SK-N-SH (cell line): ENCODE data around the gene LCP2.

Experiments used
- ELF1 ChIP-seq: IDR thresholded peaks from 2 replicates; pipeline ENCODE4 v1.4.0; 2012
- EZH2phosphoT487 ChIP-seq: fragments of 200-600 bp; sonication (generic); IDR thresholded peaks from 2 replicates; pipeline ENCODE4 v1.6.1; 2017; ENCODE audit warnings: low read depth, mixed run types, mild to moderate bottlenecking, antibody characterized with exemption, moderate library complexity, borderline replicate concordance
- FOXM1 ChIP-seq: IDR thresholded peaks from 2 replicates; pipeline ENCODE4 v1.4.0; 2012; ENCODE audit warnings: low read depth, mild to moderate bottlenecking
- GATA2 ChIP-seq: sonication (generic); formaldehyde crosslinking; IDR thresholded peaks from 2 replicates; pipeline ENCODE4 v1.5.0; 2020; ENCODE audit warnings: mild to moderate bottlenecking, missing genetic modification reagents
- POLR2AphosphoS5 ChIP-seq: IDR thresholded peaks from 2 replicates; pipeline ENCODE4 v1.6.1; 2012; ENCODE audit warnings: low read depth, low read length
- RCOR1 ChIP-seq: fragments of 150-350 bp; IDR thresholded peaks from 2 replicates; pipeline ENCODE4 v1.6.1; 2017; ENCODE audit warnings: antibody characterized with exemption, low read length
- RXRA ChIP-seq: IDR thresholded peaks from 2 replicates; pipeline ENCODE4 v1.4.0; 2012; ENCODE audit warnings: low read depth, mild to moderate bottlenecking, borderline replicate concordance
- SMC3 ChIP-seq: IDR thresholded peaks from 2 replicates; pipeline ENCODE4 v1.6.1; 2012; ENCODE audit warnings: low read depth, low read length, improper control_type of control experiment
- YY1 ChIP-seq: IDR thresholded peaks from 2 replicates; pipeline ENCODE4 v1.4.0; 2012; ENCODE audit warnings: low read depth, mild to moderate bottlenecking
- TF ChIP-seq, protein P1 (sequence below): fragments of 200-600 bp; sonication (generic); IDR thresholded peaks from 2 replicates; pipeline ENCODE4 v1.6.1; 2017; ENCODE audit warnings: antibody characterized with exemption, mild to moderate bottlenecking, moderate library complexity
- TF ChIP-seq, protein P2 (sequence below): fragments of 150-350 bp; IDR thresholded peaks from 2 replicates; pipeline ENCODE4 v1.6.1; 2017; ENCODE audit warnings: antibody characterized with exemption, low read length, low read depth, borderline replicate concordance
- TF ChIP-seq, protein P3 (sequence below): IDR thresholded peaks from 2 replicates; pipeline ENCODE4 v1.4.0; 2012; ENCODE audit warnings: low read depth, borderline replicate concordance
- TF ChIP-seq, protein P4 (sequence below): IDR thresholded peaks from 2 replicates; pipeline ENCODE4 v1.6.1; 2012; ENCODE audit warnings: mild to moderate bottlenecking, low read depth, low read length, moderate library complexity
- TF ChIP-seq, protein P5 (sequence below): IDR thresholded peaks from 2 replicates; pipeline ENCODE4 v1.4.0; 2012; ENCODE audit warnings: low read depth

DNA sequence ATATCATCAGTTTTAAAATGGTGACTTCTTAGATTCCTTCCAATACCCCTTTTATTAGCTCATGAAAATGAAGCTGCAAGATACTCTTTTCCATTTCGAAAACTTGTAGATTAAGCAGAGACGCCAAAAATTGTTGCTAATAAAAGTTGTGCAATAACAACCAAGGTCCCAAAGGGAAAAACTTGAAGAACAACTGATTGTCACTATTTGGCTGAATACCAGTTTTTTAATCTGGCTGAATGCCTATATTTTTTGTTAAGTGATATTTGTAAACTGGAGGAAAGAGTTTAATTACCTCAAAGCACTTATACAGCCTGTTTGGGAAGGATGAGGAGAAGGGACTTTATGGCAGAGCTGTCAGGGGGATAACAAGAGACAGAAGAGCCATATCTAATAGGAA, 50.2 kb downstream of the LCP2 start:
- TF ChIP-seq ELF1 (no peak), YY1 (no peak), EZH2phosphoT487 (no peak), RXRA (no peak), GATA2 (CRISPR knock-in tag) (no peak), SMC3 (no peak), RCOR1 (no peak), POLR2AphosphoS5 (no peak), FOXM1 (no peak)
- TF ChIP-seq, protein P1, sequence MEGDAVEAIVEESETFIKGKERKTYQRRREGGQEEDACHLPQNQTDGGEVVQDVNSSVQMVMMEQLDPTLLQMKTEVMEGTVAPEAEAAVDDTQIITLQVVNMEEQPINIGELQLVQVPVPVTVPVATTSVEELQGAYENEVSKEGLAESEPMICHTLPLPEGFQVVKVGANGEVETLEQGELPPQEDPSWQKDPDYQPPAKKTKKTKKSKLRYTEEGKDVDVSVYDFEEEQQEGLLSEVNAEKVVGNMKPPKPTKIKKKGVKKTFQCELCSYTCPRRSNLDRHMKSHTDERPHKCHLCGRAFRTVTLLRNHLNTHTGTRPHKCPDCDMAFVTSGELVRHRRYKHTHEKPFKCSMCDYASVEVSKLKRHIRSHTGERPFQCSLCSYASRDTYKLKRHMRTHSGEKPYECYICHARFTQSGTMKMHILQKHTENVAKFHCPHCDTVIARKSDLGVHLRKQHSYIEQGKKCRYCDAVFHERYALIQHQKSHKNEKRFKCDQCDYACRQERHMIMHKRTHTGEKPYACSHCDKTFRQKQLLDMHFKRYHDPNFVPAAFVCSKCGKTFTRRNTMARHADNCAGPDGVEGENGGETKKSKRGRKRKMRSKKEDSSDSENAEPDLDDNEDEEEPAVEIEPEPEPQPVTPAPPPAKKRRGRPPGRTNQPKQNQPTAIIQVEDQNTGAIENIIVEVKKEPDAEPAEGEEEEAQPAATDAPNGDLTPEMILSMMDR: no peak
- TF ChIP-seq, protein P2, sequence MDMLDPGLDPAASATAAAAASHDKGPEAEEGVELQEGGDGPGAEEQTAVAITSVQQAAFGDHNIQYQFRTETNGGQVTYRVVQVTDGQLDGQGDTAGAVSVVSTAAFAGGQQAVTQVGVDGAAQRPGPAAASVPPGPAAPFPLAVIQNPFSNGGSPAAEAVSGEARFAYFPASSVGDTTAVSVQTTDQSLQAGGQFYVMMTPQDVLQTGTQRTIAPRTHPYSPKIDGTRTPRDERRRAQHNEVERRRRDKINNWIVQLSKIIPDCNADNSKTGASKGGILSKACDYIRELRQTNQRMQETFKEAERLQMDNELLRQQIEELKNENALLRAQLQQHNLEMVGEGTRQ: no peak
- TF ChIP-seq, protein P3, sequence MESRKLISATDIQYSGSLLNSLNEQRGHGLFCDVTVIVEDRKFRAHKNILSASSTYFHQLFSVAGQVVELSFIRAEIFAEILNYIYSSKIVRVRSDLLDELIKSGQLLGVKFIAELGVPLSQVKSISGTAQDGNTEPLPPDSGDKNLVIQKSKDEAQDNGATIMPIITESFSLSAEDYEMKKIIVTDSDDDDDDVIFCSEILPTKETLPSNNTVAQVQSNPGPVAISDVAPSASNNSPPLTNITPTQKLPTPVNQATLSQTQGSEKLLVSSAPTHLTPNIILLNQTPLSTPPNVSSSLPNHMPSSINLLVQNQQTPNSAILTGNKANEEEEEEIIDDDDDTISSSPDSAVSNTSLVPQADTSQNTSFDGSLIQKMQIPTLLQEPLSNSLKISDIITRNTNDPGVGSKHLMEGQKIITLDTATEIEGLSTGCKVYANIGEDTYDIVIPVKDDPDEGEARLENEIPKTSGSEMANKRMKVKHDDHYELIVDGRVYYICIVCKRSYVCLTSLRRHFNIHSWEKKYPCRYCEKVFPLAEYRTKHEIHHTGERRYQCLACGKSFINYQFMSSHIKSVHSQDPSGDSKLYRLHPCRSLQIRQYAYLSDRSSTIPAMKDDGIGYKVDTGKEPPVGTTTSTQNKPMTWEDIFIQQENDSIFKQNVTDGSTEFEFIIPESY: no peak
- TF ChIP-seq, protein P4, sequence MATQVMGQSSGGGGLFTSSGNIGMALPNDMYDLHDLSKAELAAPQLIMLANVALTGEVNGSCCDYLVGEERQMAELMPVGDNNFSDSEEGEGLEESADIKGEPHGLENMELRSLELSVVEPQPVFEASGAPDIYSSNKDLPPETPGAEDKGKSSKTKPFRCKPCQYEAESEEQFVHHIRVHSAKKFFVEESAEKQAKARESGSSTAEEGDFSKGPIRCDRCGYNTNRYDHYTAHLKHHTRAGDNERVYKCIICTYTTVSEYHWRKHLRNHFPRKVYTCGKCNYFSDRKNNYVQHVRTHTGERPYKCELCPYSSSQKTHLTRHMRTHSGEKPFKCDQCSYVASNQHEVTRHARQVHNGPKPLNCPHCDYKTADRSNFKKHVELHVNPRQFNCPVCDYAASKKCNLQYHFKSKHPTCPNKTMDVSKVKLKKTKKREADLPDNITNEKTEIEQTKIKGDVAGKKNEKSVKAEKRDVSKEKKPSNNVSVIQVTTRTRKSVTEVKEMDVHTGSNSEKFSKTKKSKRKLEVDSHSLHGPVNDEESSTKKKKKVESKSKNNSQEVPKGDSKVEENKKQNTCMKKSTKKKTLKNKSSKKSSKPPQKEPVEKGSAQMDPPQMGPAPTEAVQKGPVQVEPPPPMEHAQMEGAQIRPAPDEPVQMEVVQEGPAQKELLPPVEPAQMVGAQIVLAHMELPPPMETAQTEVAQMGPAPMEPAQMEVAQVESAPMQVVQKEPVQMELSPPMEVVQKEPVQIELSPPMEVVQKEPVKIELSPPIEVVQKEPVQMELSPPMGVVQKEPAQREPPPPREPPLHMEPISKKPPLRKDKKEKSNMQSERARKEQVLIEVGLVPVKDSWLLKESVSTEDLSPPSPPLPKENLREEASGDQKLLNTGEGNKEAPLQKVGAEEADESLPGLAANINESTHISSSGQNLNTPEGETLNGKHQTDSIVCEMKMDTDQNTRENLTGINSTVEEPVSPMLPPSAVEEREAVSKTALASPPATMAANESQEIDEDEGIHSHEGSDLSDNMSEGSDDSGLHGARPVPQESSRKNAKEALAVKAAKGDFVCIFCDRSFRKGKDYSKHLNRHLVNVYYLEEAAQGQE: no peak
- TF ChIP-seq, protein P5, sequence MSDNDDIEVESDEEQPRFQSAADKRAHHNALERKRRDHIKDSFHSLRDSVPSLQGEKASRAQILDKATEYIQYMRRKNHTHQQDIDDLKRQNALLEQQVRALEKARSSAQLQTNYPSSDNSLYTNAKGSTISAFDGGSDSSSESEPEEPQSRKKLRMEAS: no peak
